GM19023 (cell line): Measurements from ENCODE around the gene FGF14.

ENCODE experiments used
- ATAC-seq: cut with Tn5 transposase; IDR thresholded peaks from one replicate; pipeline ENCODE4 v1.9.1; 2021; ENCODE audit warnings: mild to moderate bottlenecking, moderate library complexity; ENCODE audit not compliant: unreplicated experiment

FGF14 gene

DNA sequence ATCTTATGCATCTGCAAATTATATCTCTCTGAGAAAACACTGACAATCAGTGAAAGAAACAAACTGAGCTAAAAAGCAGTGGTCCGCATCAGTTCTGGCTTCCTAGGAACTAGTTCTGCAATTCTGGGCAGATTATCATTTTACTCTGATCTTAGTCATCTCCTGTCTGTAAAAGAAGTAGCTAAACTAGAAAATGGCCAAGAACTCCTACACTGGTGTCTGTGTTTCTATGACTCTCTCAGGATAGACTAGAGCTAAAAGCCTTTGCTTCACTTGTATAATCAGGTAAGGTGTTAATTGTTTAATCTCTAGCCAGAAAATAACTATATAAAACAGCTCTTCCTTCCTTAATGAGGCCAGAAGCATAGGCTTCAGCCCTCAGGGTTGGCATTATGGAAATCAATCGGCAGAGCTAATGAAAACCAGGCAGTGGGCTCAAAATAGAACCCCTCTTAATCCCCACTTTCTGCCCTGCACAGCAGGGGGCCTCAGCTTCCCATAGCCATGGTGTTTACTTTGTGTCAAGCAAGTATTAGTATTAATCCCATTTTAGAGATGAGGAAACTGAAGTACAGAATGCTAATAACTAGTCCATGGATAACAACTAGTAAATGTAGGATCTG is 459.2 kb downstream of the FGF14 start:
- ATAC-seq, result no peak

DNA sequence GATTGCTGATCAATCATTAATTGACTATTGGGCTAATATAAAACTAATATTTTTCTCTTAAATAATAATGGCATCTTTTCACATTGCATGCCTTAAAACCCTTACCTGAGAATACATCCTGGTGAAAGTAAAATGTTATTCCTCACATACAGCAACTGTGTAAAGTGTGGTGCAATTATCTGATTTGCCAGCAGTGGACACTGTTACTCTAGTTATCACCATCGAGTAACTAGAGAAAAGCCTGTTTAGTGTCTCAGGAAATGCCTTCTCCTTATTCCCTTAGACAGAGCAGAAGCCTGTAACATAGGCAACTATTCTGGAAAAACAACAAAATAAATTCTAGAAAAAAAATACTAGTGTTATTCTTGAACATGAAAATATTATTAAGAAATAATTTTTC is 459.8 kb downstream of the FGF14 start:
- no peak for ATAC-seq

DNA sequence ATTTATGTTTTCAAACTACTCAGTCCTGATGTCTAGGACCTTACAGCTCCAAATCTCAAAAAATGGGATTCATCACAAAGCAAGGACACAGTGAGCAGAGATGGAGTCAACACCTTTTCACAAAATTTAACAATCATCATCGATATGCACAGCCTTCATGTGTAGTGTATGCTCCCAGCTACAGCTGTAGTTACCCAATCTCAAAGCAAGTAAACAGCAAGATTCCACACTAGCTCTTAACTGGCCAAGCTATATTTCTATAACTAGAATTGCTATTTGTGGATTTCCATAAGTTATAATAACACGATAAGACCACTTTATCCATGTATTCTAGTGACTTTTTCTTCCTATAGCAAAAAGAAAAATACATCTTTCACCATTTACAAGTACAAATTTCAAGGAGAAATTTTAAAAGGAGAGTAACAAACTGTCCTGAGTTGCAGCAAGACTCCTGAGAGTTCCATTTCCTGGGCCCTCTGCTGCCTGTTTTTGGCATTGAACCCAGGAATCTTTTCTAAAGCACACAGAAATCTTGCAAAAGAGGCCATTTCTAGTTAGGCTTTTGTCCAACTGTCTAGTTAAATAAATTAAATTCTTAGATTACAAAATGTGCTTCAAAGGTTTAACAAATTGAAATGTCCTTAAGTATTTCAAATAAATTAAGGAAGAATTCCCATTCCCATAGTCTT is 460.6 kb downstream of the FGF14 start:
- no peak for ATAC-seq

DNA sequence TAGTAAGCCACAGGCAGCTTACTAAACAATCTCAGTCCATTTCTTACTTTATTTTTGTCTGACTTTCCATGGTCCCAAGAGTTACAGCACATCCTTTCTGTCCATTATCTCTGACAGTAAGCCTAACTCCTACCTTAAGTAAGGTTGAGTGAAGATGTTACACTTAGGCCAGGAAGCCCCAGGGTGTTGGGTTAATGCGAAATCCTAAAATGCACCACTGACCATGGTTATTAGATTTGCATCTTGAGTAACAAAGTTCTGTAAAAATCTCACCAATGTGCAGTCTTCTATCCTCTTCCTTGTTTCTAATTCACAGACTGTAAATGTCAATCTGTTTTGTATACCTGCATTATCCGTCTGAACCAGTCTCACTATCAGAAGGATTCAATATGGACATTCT is 462.5 kb downstream of the FGF14 start:
- no peak for ATAC-seq

DNA sequence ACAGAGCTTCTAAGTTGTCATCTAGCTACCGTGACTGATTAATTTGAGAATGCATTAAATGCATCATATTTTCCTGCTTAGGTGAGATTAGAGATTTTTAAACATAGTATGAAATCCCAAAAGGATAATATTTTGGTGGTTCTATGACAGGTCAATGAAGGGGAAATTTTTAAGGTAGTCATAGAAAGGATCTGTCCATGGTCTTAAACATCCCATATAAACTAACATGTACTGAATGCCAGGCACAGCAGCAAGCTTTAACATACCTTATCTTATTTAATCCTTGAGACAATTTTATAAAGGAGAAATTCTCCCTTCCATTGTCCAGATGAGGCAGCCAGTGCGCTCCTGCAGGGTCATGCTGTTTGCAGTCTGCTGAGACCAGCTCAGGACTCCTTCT is 466.0 kb downstream of the FGF14 start:
- no peak for ATAC-seq

DNA sequence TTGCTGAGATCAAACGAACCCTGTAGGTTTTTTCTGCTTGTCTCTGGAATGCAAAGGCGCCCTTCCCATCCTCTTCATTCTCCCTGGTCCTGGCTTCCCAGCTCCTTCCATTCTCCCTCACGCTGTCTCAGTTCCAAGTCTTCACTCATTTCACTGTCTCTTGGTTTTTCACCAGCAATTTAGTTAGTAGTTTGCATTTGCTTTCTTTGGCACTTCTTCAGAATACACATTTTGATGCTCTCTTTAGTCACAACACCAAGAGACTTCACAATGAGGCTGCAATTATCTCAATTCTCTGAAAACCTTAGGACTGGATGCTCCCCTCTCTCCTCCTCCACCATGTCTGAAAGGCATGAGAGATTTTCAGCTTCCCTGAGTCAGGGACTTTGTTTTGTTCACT is 470.7 kb downstream of the FGF14 start:
- no peak for ATAC-seq

DNA sequence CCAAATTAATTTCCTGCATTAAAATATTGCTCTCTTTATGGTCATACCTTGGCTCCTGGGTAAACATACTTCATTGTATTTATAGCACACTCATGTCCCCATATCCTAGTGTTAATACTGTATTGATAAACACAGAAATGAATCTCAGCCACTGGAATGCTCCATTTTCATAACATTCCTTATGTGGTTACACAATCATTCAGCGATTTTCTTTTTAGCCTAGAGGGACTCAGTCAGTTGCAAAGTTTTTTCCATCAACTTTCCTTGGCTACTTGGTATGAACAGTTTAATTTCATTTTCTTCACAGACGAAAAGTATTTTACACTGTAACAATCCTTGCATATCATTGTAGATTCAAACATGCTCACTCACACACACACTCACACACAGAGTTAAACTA is 471.5 kb downstream of the FGF14 start:
- ATAC-seq, result no peak

DNA sequence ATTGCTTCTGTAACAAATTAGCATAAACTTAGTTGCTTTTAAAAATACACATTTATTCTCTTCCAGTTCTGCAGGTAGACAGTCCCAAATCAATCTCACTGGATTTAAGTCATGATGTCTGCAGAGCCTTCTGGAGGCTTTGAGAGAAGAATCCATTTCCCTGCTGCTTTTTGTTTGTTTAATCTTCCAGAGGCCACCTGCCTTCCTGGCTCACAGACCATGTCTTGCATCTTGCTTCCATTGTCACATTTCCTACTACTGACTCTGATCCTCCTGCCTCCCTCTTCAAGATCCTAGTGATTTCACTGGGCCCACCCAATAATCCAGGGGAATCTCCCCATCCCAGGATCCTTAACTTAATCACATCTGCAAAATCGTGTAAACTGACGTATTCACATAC is 476.1 kb downstream of the FGF14 start:
- no peak for ATAC-seq

DNA sequence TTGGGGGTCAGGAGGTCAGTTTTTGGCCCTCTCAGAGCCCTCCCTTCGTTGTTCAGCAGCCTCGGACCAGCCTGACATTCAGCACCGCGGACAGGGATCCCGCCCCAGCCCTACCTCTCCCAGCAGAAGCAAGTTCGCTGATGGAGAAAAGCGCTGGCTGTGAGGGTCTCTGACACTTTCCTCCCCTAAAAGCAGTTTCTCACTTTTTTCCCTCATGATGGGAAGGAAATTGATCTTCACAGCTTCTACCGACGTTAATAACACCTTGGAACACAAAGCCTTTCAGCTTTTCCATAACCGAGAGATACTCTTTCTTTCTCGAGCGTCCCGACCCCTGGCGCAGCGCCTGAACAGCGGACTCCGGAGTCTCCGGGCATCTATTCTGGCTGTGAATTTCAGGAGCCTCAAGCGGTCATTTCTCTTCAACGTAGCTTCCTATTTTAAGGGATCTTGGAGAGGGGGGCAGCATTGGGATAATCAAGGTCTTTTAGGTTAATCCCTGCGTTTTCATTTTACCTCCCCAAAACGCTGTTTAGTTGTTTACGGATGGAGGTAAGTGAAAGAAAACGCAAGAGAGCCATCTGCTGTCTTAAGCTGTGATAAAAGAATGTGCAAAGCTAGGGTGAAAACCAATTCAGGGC is 482.2 kb downstream of the FGF14 start:
- no peak for ATAC-seq

DNA sequence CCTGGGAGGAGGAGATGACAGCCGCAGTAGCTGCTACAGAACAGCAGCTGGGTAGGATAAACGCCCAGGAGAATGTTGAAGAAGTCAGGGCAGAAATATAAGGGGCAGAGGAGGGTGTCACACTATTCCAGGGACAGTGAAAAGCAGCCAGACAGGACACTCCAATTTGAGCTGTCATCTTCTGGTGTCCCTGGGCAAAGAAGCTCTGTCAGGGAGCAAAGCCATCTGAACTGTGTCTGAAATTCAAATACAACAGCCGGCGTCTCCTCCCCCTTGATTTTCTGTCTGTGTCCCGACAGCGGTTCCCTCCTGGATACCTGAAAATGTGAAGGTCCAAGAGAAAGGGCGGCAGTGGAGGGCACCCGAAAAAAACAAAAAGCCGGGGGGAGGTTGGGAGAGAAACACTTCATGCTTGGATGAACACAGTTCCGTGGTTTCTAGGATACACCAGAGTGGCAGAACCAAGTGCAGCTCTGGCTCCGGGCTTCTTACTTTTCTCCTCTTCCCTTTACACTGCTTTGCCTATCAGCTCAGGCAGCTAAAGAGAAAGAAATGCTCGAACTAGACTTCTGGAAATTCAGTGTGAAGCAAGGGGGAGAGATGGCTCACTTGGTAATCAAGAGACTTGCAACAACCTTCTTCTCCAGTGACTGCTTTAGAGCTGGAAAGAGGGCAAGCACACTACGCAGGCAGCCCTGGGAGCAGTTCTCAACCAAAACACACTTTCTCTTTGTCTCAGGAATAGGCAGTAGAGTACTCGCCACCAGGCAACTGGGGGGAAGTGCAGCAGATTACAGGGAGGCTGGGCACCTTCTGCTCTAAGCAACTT is 483.8 kb downstream of the FGF14 start:
- ATAC-seq, result no peak

DNA sequence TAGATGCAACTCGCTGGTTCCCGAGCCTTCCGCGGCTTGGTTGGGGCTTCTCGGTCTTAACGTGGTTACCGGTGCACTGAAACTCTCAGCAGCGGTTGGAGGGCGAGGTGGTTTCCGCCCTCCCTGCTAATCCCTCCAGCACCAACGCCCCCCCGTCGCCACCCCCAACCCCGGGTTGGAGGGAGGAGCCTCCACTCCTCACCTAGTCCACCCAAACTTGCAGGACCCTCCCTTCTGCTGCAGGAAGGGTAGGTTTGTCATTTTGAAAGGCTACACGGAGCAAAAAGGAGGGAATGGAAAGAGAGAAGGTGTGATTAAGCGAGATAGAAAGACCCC is 484.4 kb downstream of the FGF14 start:
- ATAC-seq, result no peak

DNA sequence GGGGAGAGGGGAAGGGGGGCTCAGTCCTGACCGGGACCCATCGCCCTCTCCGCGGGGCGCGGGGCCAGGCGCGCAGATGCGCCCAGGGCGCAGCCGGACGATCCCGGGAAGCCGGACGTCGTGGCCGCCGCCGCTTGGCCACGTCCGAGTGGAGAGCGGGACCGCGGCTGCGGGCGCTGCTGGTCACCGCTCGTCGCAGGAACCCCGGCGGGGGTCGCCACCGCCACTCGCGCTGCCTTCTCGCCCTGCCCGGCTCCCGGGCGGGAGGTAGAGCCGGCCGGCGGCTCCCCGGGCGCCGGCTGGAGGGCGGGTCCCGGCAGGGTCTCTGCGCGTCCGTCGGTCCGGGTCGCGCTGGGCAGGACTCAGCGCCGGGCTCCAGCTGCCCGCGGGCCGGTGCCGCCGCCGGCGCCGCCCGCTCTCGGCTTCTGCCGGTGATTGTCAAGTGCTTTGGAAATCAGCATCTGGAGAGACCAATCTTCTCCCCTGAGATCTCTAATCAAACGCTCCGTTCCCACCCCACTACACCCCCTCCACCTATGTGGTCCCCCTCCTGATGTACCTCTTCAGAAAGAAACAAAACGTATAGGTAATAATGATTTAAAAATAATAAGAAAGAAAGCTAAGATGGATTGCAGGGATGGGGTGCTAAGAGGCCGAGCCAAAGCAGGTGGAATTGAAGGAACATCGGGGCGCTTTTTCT is 484.9 kb downstream of the FGF14 start:
- no peak for ATAC-seq

DNA sequence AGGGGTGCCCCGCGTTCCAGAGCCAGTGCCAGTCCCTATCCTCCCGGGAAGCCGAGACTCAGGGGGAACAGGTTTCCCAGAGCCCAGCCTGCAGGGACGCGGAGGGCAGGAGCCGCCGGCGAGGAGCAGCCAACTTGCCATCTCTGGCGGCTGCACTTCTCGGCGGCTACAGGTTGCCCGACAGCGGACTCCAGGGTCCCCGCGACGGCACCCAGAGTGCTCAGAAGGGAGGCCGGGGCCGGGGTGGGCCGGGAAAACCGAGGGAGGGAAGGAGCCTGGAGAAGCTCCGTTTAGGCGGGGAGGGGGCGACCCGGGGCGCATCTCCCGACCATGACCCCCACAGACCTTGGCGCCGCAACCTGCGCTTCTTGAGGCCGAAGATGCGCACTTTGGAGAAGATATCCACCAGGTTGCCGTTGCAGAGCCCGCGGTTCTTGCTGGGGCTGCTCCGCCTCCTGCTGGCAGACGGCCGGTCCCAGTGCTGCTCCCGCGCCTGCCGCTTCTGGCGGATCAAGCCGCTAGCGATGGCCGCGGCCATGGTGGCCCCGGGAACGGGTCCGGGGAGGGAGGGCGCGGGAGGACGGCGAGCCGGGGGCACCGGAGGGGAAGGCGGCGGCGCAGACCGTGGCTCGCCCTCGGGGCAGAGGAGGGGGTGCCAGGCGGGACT is 485.6 kb downstream of the FGF14 start:
- ATAC-seq, result no peak

DNA sequence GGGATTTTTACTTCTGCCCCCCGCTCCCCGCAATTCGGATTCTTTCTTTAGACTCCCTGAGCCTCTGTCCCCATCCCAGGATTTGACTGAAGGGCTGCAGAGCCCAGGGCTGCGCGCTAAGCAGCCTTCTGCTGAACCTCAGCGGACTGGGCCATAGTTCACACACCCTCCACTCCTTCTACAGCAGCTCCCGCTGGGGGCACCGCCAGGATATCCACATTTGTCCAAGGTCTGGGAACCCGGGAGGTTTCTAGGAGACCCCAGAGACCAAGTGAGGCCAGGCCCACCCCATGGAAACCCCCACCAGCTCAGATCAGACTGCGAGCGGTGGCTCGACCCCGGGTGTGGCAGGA is 486.1 kb downstream of the FGF14 start:
- ATAC-seq, result no peak

DNA sequence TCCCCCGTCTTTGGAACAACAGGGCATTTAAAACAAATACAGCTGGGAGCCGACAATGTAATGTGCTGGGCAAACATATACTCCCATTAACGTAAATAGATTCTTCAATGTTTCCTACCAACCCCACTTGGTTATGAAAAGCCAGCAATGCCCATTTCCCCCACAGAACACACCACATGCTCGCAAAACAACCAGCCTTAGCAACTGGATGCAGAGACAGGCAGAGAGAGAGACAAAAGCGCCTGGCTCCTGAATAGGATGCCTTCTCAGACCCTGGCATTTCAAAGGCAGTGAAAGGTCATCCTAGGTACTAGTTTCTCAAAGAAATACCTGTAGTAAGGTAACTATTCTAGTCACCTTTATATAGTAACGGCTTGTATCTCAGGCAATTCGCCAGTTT is 486.5 kb downstream of the FGF14 start:
- ATAC-seq, result no peak

DNA sequence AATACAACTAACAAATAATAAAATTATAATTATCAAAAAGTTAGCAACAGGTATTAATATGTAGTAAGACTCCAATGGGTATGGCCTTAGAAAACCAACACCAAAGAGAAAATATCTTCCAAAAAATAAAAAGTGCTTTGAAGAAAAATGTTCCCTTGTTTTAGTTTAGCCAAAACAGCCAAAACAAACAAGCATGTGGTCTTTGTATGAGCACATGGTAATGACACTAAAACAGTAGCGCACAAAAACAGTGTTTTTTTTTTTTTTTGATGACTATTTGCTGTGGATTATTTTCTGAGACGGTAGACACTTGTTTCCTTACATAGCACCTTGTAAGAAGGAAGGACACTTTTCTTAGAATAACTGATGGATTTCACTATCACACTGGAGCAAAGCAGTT is 490.1 kb downstream of the FGF14 start:
- ATAC-seq, result no peak

DNA sequence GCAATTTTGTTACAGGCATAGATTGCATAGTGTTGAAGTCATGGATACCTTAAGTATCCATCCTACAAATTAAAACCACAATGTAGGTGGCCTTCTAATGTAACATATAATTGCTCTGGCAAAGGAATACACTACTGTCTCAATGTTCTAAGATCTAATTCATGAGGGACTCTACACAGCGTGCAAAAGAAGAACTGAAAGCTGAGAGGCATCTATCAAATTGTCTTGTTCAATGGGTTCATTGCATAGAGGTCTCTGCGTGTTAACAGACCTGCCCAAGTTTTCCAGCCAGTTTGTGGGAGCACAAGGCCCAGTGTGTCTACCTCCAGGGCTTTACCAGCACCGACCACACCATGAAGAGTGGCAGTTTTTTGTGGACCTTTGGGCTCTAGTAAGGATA is 498.0 kb downstream of the FGF14 start:
- ATAC-seq, result no peak

DNA sequence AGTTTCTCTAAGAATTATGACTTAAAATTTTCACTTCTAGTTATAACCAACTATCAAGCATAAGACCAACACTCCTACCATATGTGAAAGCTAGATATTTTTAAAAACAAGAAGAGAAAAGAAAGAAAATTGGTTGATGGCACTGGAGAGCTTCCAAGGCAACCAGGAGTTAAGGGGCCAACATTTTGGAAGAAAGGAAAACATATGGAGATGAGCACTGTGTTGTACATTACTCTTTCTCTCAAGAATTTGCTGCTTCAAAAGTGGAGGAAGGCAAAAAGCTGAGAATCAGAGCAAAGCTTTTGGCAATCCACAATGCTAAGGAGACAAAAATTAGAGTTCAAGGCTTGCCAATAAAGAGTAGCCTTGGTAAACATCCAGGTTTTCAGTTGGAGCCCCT is 503.2 kb downstream of the FGF14 start:
- ATAC-seq, result no peak

DNA sequence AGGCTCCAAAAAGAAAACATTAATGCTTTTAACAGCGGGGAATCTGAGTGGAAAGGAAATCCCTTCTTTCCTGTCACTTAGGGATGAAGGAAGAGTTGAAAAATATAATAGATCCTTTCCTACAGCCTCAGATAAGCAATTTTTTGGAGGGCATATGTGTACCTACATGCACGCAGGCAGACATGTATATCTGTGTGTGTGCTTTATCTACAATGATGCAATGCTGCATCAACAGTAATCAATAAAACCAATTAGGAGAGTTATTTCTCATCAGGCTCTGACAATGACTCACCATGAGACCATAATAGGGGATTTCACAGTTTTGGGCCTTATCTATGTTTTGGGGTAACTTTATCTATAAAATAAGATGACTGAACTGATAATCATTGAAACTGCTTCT is 505.3 kb downstream of the FGF14 start:
- ATAC-seq, result no peak

DNA sequence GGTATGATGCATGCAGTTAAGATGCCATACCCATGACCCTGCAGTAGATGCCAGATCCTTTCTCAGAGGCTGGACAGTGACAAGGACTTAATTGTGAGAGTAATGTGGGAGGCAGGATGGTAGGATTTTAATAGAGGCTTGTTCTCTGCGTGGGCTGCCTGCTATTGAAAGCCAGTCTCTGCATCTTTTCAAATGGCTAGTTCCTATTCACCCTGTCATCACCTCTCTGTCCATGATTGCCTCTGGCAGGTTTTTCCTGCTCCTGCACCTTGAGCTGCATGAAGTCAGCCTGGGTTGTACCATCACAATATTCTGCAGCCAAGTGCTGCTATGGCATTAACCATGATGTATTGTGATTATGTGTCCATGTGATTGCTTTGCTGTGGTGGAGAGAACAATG is 508.8 kb downstream of the FGF14 start:
- ATAC-seq, result no peak

DNA sequence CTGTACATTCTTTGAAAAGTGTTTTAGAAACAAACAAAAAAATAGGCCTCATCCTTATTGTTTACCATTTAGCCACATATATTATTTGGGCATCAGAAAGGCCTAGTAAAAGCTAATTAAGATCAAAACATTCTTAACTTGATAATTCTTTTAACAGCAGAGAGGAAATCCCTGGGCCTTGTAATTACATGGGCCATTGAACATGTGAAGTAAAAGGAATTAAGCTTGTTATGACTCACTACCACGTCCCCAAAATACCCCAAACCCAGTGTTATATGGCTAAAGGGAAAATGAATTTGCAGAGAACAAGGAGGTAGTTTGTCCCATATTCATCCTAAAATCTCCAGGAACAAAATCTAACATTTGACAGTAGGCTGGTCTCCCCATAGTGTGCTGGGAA is 509.6 kb downstream of the FGF14 start:
- ATAC-seq, result no peak
